K562 (cell line): Measurements from ENCODE around the gene CEP135. TPM values are rescaled to one million over a fixed set of nuclear protein-coding genes. Genes with fewer than 3 reads are reported as not detected.

Source experiments
- CREM ChIP-seq: IDR thresholded peaks from 2 replicates; pipeline ENCODE4 v1.6.1; 2014; ENCODE audit warnings: antibody characterized with exemption, low read depth
- TGIF2 ChIP-seq: sonication (generic); formaldehyde crosslinking; IDR thresholded peaks from 2 replicates; pipeline ENCODE4 v1.8.1; 2022; ENCODE audit warnings: mild to moderate bottlenecking, missing genetic modification reagents, moderate library complexity
- TOE1 ChIP-seq, 2 experiments: fragments of 450-650 bp in 1 of 2; sonication (generic) in 1 of 2; formaldehyde crosslinking in 1 of 2; IDR thresholded peaks; 2 replicates each; pipeline versions ENCODE4 v1.7.1 to v1.8.0; 2016 to 2022; ENCODE audit warnings: borderline replicate concordance in 2 of 2, mild to moderate bottlenecking in 2 of 2, antibody characterized with exemption in 1 of 2, inconsistent platforms in 1 of 2, low read depth in 1 of 2, missing genetic modification reagents in 1 of 2, moderate library complexity in 1 of 2
- polyA plus RNA-seq, 8 experiments: library from polyadenylated mRNA; depleted of rRNA in 4 of 8; stranded (reverse) in 5 of 8; unstranded in 3 of 8; fragments of >200 nt; fragmentation: Nextera tagmentation in 2 of 8; fragmentation: Illumina TruSeq in 1 of 8; extraction: Ambion mirVana in 2 of 8; extraction: Trizol in 1 of 8; gene quantifications; 2 replicates each; pipeline versions ENCODE4 v1.2.1 to v1.2.3, GENCODE V29; 2011 to 2014; ENCODE audit warnings: inconsistent platforms in 1 of 8, missing spikeins in 1 of 8
- total RNA-seq, 7 experiments: library from RNA; depleted of rRNA in 6 of 7; stranded (reverse); fragments of >200 nt in 6 of 7; fragmentation: Illumina TruSeq in 2 of 7; extraction: Trizol in 2 of 7; gene quantifications; 2 replicates each; pipeline versions ENCODE4 v1.2.1 to v1.2.3, GENCODE V29; 2011 to 2021; ENCODE audit warnings: low replicate concordance in 1 of 7
- TF ChIP-seq, protein P1 (sequence below): fragments of 450-650 bp; IDR thresholded peaks from 2 replicates; pipeline ENCODE4 v1.6.1; 2016; ENCODE audit warnings: missing biosample characterization, missing genetic modification characterization
- TF ChIP-seq, protein P2 (sequence below): fragments of 250-450 bp; sonication (Bioruptor Pico); IDR thresholded peaks from 2 replicates; pipeline ENCODE4 v1.6.1; 2021; ENCODE audit warnings: mild to moderate bottlenecking
- TF ChIP-seq, protein P3 (sequence below): fragments of 450-650 bp; IDR thresholded peaks from 2 replicates; pipeline ENCODE4 v1.7.1; 2018; ENCODE audit warnings: mild to moderate bottlenecking, low read depth; ENCODE audit not compliant: partially characterized antibody

CEP135 gene
- total and polyA plus RNA-seq, 9 of the 15 experiments (the other 6 are each of a cell fraction or from before 2014, with no cell fraction given): 3.1 to 18.9 (median 15.3) TPM

- TF ChIP-seq, protein P1, sequence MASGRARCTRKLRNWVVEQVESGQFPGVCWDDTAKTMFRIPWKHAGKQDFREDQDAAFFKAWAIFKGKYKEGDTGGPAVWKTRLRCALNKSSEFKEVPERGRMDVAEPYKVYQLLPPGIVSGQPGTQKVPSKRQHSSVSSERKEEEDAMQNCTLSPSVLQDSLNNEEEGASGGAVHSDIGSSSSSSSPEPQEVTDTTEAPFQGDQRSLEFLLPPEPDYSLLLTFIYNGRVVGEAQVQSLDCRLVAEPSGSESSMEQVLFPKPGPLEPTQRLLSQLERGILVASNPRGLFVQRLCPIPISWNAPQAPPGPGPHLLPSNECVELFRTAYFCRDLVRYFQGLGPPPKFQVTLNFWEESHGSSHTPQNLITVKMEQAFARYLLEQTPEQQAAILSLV (tag): no peak
- TF ChIP-seq CREM: no peak
- TF ChIP-seq, protein P2, sequence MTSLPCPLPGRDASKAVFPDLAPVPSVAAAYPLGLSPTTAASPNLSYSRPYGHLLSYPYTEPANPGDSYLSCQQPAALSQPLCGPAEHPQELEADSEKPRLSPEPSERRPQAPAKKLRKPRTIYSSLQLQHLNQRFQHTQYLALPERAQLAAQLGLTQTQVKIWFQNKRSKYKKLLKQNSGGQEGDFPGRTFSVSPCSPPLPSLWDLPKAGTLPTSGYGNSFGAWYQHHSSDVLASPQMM (CRISPR knock-in tag): no peak
- TF ChIP-seq TOE1 (IDR thresholded peaks at IDR 0.05; ENCODE audit: borderline replicate concordance): no peak
- TF ChIP-seq TOE1 (CRISPR knock-in tag; IDR thresholded peaks at IDR 0.05; ENCODE audit: borderline replicate concordance, low read depth): no peak
- no peak for TF ChIP-seq TGIF2 (CRISPR knock-in tag)
- TF ChIP-seq, protein P3, sequence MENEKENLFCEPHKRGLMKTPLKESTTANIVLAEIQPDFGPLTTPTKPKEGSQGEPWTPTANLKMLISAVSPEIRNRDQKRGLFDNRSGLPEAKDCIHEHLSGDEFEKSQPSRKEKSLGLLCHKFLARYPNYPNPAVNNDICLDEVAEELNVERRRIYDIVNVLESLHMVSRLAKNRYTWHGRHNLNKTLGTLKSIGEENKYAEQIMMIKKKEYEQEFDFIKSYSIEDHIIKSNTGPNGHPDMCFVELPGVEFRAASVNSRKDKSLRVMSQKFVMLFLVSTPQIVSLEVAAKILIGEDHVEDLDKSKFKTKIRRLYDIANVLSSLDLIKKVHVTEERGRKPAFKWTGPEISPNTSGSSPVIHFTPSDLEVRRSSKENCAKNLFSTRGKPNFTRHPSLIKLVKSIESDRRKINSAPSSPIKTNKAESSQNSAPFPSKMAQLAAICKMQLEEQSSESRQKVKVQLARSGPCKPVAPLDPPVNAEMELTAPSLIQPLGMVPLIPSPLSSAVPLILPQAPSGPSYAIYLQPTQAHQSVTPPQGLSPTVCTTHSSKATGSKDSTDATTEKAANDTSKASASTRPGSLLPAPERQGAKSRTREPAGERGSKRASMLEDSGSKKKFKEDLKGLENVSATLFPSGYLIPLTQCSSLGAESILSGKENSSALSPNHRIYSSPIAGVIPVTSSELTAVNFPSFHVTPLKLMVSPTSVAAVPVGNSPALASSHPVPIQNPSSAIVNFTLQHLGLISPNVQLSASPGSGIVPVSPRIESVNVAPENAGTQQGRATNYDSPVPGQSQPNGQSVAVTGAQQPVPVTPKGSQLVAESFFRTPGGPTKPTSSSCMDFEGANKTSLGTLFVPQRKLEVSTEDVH: no peak
These were observed 16.2 kb upstream of the CEP135 start (continued) for GRCh38 chr4:55932511-55932910.
